Measurements from ENCODE around the gene SEPTIN1.
"Not testable (repeated sequence)": the region's sequence is repeated elsewhere in the genome, so short reads cannot be mapped to it uniquely, and the experiment has no call there.

SEPTIN1 gene

DNA sequence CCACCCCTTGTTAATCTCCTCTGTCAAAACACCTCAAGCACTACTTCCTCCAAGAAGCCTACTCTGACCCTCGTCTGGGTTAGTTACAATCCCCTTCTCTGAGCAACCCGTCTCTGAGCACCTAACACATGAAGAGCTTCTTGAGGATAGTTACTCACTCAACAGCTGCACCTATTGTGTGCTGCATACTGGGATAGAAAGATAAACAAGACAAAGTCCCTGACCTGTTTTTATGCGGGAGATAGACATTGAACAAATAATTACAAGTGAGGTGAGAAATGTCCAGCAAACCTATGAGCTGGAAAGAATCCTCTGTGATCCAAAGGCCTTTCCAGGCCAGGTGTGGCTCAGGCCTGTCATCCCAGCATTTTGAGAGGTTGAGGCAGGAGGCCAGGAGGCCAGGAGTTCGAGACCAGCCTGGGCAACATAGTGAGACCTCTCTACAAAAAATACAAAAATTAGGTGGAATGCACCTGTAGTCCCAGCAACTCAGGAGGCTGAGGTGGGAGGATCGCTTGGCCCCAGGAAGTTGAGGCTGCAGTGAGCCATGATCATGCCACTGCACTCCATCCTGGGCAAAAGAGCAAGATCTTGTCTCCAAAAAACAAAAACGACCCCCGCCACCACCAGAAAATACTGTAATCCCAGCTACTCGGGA lies 19.5 kb upstream of the SEPTIN1 start:
- DNase-seq (ENCODE audit: low spot score): no peak

DNA sequence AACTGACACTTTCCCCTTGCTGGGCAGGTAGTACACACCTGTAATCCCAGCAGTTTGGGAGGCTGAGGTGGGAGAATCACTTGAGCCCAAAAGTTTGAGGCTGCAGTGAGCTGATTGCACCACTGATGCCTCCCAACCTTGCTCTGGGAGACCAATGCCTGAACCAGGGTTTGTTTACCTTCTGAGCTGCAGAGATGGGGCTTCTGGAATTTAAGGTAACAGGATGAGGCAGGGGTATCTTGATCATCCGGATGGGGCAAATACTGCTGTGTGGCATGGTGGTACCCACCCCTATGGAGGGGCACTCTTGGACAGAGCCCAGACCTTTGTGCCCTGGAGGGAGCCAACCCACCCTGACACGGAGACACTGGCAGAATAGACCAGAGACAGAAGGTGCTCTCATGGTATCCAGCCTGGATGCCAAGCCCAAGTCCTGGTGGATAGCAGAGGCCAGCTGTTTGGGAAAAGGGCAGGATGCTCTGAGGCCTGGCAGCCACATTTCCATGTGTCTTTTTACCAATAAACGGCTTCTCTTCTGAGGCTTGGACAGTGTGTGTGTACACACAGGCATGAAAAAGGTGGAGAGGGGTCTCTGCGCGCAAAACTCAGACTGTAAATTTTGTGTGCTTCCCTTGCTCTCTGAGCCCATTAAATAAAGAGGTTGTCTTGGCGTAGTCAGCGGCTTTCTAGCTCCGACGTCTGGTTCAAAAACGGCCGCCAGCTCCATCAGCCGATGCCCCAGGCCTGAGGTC lies 17.2 kb upstream of the SEPTIN1 start:
- DNase-seq (ENCODE audit: low spot score): no peak

DNA sequence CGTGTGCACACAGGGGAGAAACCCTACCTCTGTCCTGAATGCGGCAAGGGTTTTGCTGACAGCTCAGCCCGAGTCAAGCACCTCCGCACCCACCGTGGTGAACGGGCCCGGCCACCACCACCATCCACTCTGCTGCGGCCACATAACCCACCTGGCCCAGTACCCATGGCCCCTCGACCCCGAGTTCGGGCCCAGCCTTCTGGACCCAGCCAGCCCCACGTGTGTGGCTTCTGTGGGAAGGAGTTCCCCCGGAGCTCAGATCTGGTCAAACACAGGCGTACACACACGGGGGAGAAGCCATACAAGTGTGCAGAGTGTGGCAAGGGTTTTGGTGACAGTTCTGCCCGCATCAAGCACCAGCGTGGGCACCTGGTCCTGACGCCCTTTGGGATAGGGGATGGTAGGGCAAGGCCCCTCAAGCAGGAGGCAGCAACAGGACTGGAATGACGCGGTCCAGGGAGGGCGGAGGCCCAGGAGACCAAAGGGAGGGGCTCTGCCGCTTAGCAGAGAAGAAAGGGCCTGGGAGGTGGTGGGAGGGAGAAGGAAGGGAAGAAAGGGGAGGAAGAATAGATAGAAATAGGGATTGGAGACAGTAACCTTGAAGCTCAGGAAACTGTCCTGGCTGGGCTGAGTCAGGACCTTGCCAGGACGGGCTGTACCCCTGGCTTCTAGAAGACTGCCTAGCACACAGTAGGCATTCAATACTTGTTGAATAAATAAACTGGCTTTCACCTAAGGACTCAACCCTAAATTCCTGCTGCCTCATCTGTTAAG lies 16.5 kb upstream of the SEPTIN1 start:
- no peak for DNase-seq (ENCODE audit: low spot score)

DNA sequence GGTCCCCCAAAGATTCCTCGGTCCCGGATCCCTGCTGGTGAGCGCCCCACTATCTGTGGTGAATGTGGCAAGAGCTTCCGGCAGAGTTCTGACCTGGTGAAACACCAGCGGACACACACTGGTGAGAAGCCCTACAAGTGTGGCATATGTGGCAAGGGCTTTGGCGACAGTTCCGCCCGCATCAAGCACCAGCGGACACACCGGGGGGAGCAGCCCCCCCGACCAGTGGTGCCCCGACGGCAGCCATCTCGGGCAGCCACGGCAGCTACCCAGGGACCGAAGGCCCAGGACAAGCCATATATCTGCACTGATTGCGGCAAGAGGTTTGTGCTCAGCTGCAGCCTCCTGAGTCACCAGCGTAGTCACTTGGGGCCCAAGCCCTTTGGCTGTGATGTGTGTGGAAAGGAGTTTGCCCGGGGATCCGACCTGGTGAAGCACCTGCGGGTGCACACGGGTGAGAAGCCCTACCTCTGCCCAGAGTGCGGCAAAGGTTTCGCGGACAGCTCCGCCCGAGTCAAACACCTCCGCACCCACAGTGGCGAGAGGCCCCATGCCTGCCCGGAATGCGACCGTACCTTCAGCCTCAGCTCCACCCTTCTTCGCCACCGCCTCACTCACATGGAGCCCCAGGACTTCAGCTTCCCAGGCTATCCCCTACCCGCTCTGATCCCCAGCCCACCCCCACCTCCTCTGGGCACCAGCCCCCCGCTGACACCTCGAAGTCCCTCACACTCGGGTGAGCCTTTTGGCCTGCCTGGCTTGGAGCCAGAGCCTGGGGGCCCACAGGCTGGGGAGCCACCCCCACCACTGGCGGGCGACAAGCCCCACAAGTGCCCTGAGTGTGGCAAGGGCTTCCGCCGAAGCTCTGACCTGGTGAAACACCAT lies 15.7 kb upstream of the SEPTIN1 start:
- no peak for DNase-seq (ENCODE audit: low spot score)

DNA sequence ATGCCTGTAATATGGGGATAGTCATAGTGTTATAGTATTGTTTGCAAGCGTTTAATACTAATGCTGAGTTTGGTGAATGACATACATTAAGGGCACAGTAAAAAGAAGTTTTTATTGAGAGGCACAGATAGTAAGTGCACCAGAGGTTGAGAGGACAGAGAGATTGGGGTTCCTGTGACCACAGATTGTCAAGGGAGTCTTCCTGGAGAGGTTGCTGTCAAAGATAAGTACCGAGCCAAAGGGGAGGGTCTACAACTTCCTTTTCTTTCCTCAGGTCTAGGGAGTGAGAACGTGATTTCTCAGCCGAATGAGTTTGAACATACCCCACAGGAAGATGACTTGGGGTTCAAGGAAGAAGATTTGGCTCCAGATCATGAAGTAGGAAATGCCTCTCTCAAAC lies 14.7 kb upstream of the SEPTIN1 start:
- DNase-seq (ENCODE audit: low spot score): no peak

DNA sequence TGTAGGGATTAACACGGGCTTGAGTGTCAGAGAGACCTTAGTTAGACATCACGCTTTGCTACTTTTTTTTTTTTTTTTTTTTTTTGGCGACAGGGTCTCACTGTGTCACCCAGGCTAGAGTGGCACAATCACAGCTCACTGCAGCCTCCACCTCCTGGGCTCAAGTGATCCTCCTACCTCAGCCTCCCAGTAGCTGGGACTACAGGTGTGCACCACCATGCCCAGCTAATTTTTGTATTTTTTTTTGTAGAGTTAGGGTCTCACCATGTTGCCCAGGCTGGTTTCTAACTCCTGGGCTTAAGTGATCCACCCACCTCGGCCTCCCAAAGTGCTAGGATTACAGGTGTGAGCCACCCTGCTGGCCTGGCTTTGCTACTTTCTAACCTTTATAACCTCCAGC lies 14.3 kb upstream of the SEPTIN1 start:
- not testable (repeated sequence) for DNase-seq (ENCODE audit: low spot score)

DNA sequence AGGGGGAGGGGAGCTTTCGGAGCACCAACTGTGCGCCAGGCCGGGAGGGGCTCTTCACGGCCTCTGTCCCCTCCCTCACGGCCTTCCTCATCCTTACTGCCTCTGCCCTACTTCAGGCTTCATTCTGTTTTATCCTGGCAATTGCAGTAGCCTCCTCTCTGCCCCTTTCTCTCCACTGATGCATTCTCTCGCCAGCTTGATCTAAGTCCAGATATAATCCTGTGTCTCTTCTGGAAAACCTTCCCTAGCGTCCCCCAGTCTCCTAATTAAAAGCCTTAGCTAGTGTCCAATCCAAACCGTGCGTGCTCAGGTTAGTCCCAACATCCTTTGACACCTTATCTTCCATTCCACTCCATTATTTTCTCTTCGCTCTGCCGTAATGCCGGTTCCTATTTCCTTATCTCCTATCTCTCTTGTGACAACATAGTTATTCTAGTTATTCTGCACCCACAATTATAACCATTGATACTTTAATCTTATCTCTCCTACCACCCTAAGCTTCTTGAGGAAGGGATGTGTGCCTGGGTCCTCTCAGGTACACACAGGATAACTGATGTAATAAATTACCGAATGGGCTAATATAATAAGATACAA lies 13.7 kb upstream of the SEPTIN1 start:
- DNase-seq (ENCODE audit: low spot score): no peak

DNA sequence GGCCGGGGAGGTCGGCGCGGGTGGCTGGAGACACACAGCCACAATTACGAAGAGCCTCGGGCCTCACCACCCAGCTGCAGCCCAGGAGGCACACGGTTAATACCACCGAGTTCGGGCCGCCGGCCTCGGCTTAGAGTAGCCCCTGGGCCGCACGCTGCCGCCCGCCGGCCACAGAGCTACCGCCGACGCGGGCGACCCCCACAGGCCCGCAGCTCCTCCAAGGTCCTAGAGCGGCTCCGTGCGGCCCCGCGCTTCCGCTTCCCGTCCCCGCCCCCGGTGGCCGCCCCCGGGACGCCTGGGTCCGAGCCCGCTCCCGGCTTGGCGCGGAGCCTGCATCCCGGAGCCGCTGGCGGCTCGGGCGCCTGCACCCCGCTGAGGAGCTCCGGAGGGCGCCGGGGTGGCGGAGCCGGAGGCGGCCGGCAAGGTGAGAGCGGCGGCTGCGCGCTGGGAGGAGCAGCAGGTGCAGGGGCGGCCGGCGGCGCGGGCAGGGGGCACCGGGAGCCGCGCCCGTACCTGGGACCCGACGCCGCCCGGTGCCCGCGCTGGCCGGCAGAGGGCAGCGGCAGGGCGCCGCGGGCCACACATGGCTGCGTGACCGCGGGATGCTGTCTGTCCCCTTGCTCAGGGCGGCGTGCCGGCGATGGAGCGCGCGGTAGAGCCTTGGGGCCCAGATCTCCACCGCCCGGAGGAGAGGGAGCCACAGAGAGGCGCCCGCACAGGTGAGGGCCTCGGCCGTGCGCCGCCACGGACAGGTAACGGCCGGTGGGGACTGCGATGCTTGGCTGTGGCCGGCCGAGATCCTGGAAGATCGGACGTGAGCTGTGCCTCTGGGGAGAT lies 13.0 kb upstream of the SEPTIN1 start, which contains the start of gene ZNF48:
ZNF48 (plus strand) TSS at position 266 of the 837 bp plus-strand sequence; CDS start at position 641, 375 bp downstream.
- DNase-seq (ENCODE audit: low spot score): peak; percentile 93

DNA sequence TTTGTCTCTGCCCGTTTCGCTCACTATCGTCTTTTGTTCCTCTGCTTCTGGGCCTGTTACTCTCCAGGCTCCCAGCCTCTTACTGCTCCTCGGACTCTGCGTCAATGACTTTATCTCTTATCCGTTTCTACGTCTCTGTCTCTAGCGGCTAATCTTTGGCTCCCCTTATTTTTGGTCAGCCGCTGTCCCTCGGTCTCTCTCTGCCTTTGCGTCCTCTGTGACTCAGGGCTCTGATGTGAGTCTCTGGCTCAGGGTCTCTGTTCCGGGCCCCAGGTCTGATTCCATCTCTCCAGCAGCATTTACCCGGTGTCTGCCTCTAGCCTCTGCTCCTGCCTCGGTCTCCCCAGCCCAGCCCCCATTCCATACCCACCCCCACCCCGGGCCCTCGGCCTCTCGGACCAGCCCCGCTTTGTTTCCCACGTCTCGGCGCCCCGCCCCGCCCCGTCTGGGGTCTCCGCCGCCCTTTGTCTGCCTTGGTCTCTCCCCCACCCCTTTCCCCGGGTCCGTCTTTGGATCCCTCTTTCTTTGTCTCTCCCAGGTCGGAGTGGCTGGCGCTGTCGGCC lies 12.3 kb upstream of the SEPTIN1 start:
- DNase-seq (ENCODE audit: low spot score): peak; percentile 36

DNA sequence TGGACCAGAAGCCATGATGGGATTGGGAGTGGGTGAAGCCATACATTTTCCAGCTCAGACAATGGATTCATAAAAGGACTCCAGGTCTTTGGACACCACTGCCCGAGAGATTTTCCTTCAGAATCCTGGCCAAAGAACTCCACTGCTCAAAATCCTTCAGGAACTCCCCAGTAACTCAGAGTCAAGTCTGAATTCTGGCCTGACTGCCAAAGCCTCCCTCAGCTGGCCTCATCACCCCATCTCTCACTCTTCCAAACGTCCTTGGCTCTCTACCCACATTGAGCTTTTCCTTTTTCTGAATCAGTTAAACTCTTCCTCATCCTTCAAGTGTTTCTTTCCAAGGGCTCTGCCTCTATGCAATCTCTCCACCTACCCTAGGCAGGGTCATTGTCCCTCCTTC lies 1.2 kb upstream of the SEPTIN1 start:
- no peak for DNase-seq (ENCODE audit: low spot score)

DNA sequence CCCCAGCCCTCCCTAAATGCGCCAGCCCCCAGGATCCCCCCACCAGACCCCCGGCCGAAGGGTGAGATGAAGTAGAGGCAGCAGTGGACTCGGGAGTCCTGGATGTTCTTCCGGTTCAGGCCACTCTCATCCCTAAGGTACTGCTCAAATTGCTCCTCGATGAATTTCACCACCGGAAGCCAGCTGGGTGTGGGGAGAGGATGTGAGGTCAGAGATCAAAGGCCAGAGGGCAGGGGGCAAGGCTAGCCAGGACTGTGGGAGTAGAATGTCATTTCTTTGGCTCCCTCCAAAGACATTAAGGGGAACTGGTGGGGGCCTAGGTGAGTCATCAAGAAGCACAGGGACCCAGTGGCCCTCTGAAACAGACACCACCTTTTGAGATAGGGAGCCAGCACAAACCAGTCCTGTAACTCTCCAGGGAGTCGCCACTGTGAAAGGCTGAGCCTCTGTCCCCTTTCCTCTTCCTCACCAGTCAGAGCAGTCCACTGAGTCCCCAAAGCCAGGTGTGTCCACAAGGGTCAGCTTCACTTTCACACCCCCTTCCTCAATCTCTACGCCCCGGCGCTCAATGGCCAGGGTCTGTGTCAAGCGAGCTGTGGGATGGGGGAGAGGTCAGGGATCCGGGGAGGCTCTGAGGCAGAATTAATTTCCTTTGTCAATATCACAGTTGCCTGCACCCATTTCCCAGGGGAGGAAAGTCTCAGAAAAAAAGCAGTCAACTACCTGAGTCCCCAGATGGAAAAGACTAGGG lies 895 bp downstream of the SEPTIN1 start:
- no peak for DNase-seq (ENCODE audit: low spot score)

DNA sequence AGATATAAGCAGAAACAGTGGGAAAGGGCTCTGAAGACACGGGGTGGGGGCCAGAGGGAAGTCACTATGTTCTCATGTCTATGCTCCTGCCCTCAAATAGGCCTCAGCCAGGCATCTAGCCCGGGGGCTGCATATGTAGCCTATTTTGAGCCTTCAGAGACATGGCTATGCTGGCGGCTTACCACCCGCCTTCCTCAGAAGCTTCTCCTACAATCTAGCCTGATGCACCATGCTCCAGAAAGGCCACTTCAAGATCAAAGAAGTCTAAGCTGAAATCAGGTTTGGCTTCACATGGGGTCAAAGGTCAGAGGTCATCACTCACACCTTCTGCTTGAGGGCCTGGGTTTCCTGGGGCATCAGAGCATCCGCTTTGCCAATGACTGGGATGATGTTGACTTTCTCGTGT lies 1.6 kb downstream of the SEPTIN1 start:
- DNase-seq (ENCODE audit: low spot score): no peak

DNA sequence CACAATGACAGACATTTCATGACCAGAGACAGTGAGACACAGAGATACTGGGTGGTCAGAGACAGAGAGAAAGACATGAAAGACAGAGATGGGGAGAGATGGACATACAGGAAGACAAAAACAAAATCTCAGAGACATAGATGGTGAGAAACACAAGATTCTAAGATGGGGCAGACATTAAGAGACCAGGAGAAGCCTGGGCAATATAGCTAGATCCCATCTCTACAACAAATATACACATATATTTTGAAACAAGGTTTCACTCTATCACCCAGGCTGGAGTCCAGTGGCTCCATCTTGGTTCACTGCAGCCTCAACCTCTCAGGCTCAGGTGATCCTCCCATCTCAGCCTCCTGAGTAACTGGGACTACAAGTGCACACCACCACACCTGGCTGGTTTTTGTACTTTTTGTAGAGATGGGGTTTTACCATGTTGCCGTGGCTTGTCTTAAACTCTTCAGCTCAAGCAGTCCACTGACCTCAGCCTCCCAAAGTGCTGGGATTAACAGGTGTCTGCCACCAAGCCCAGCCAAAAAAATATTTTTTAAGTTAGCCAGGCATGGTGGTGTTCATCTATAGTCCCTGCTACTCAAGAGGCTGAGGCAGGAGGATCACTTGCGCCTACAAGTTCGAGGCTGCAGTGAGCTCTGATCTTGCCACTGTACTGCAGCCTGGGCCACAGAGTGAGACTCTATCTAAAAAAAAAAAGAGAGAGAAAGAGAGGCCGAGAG lies 2.1 kb downstream of the SEPTIN1 start:
- DNase-seq (ENCODE audit: low spot score): no peak

DNA sequence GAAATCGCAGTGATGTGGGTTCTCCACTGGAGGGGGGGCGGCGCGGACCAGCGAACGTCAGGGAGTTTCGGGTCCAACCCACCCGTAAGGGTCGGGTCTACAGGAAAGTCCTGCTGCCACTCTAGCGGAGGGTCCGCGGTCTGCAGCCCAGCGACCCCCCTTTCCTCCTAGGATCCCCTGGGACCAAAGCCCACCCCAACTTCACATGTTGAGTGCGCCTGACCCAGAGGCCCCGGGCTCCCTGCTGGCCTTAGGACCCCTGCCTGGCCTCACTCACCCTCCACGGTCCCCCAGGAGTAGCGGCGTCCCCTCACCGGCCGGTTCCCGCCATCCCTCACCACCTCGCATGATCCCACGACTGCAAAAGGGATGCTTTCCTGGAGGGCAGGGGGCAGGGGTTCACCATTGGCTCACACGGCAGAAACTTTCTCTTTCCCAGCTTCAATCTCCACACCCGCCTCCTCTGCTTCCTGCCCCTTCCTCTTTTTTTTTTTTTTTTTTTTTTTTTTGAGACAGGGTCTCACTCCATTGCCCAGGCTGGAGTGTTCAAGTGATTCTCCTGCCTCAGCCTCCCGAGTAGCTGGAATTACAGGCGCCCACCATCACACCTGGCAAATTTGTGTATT lies 3.1 kb downstream of the SEPTIN1 start:
- no peak for DNase-seq (ENCODE audit: low spot score)

DNA sequence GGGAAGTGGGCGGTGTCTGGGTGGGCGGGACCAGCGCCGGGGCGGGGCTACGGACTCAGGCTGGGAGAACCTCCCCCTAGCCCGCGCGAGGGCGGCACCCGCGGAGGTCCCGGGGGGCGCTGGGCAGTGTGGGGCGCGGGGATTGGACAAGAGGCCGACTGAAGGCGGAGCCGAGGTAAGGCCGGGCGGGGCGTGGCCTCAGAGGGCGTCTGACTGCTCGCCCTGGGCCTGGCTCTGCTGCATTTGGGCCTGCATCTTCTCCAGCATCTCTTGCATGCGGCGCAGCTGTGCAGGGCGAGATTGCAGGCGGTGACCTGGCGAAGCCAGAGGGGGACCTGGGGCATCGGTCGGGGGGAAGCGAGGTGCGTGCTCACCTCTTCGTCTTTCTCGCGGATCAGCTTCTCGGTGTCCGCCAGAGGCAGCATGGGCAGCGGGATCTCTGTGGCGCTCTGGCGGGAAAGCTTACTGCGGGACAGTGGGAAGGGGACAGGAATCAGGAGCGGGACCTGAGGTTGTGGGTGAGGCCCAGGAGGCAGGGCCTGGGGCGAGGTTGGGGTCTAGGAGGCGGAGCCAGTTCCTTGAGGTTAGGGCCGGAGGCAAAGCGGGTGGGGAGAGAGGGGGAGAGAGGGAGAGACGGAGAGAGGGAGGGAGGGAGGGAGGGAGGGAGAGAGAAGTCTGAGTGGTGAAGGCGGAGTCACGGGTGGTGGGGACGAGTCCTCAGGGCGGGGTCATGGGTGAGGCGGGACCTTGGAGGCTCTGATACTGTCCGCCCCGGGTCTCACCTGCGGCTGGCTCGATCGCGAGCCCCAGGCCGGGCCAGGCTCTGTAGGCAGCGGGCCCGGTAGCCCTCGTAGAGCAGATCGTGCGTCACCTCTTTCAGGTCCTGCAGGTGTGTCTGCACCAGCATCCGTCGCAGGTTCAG lies 3.9 kb downstream of the SEPTIN1 start:
- DNase-seq (ENCODE audit: low spot score): peak; percentile 98

DNA sequence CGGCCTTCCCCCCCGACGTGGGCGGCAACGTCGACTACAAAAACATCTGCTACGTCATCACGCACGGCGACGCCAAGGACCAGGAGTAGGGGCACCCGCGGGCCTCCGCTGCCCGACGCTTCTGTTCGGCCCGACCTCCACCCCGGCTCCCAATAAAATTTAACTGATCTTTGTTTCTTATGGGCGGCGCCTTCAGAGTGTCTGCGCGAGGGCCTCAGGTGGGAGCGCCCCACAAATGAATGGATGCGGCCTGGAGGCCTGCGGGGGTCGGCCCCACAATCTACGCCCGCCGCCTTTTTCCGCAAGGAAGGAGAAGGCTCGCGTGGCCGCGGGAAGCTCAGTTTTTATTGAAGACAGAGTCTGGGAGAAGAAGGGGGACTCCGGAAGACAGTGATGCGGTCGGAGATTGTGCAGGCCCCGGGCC lies 4.5 kb downstream of the SEPTIN1 start:
- DNase-seq (ENCODE audit: low spot score): peak; percentile 88
